Activated naive CD8-positive, alpha-beta T cell treated with anti-CD3 and anti-CD28 coated beads, Interleukin-2, amount 10 ng/mL, durations not matched to agents 7 days and 5 days (primary cell): ENCODE measurements around the gene CYP4F2. TPM values are rescaled to one million over a fixed set of nuclear protein-coding genes. Genes with fewer than 3 reads are reported as not detected.
"Not testable (repeated sequence)": the region's sequence is repeated elsewhere in the genome, so short reads cannot be mapped to it uniquely, and the experiment has no call there.

Experiments
- ATAC-seq: fragments of 150-1000 bp; cut with Tn5 transposase; one replicate; pipeline ENCODE4 v1.10.0; 2021; ENCODE audit warnings: low read depth, moderate library complexity
- POLR2A ChIA-PET: fragments of 350-600 bp; sonication (Branson Sonifier 250); formaldehyde crosslinking; loops from one replicate; lab custom pipeline; 2021; ENCODE audit warnings: antibody characterized with exemption; lab: Charles Lee
- DNase-seq: peaks from one replicate; pipeline ENCODE4 v3.0.0; 2021
- H3K27ac Mint-ChIP-seq: one replicate; pipeline ENCODE4 v1.8.0; 2022; ENCODE audit warnings: mild to moderate bottlenecking, mixed read lengths
- H3K27me3 Mint-ChIP-seq: one replicate; pipeline ENCODE4 v1.8.0; 2022; ENCODE audit warnings: mild to moderate bottlenecking, moderate library complexity, mixed read lengths
- H3K36me3 Mint-ChIP-seq: one replicate; pipeline ENCODE4 v1.8.0; 2021; ENCODE audit warnings: mild to moderate bottlenecking, mixed read lengths
- H3K4me1 Mint-ChIP-seq: one replicate; pipeline ENCODE4 v1.8.0; 2021; ENCODE audit warnings: mixed read lengths
- H3K4me3 Mint-ChIP-seq: one replicate; pipeline ENCODE4 v1.8.0; 2022; ENCODE audit warnings: mild to moderate bottlenecking, moderate library complexity, mixed read lengths
- H3K9me3 Mint-ChIP-seq: one replicate; pipeline ENCODE4 v1.8.0; 2021; ENCODE audit warnings: mixed read lengths
- total RNA-seq, 2 experiments: library from RNA; stranded (reverse); gene quantifications; one replicate each; pipeline ENCODE4 v1.2.3, GENCODE V29; 2021

The CYP4F2 gene
- total RNA-seq, 2 experiments from 2014 or later = 0.33 TPM; not detected in 1

- Mint-ChIP-seq H3K27ac (peak overlapping the region; percentile 100), H3K4me1 (peaks cover 18% of the 10 kb centered on the region), H3K9me3 (no peaks in the 10 kb centered on the region), H3K36me3 (peaks cover 2% of the 10 kb centered on the region), H3K27me3 (peaks cover 3% of the 10 kb centered on the region), H3K4me3 (peak overlapping the region; percentile 97)
- POLR2A ChIA-PET = interaction anchor here (0.6 to 2.3 kb wide), 19 partner anchors 10 to 488 kb away, joined by 3 to 9 read pairs (median 3); partner anchors contain the start of genes FAM32A, KLF2 and TPM4
- peak; percentile 89 for DNase-seq
- ATAC-seq = peak; percentile 93
Measured at GRCh38 chr19:15836330-15837220, 61.3 kb downstream of the CYP4F2 start.

- H3K9me3 Mint-ChIP-seq, H3K27me3 Mint-ChIP-seq, H3K36me3 Mint-ChIP-seq: not testable (repeated sequence)
- POLR2A ChIA-PET = interaction anchor here (1.4 to 1.8 kb wide), 2 partner anchors 22 to 274 kb away, joined by 3 to 5 read pairs; no protein-coding TSS in a partner anchor
- ATAC-seq (peak; percentile 27), DNase-seq (peak; percentile 42)
- H3K4me3 Mint-ChIP-seq = peak overlapping the region; percentile 97
- peaks cover 18% of the 10 kb centered on the region for H3K4me1 Mint-ChIP-seq
- H3K27ac Mint-ChIP-seq = peak overlapping the region; percentile 100
Measured at GRCh38 chr19:15835565-15836329, 62.1 kb downstream of the CYP4F2 start.

- not testable (repeated sequence) for H3K4me3 Mint-ChIP-seq, H3K27me3 Mint-ChIP-seq, H3K9me3 Mint-ChIP-seq, H3K27ac Mint-ChIP-seq, ATAC-seq, H3K36me3 Mint-ChIP-seq, DNase-seq
- peaks cover 18% of the 10 kb centered on the region for H3K4me1 Mint-ChIP-seq
- POLR2A ChIA-PET = interaction anchor here (0.8 kb wide), 1 partner anchor 10 kb away, joined by 3 read pairs; no protein-coding TSS in a partner anchor
Measured at GRCh38 chr19:15834232-15834631, 63.6 kb downstream of the CYP4F2 start.

GRCh38 chr19:15831626-15832025 is 66.2 kb downstream of the CYP4F2 start:
- POLR2A ChIA-PET = no interaction called here
- no peak for DNase-seq
- no peak overlapping the region for H3K4me3 Mint-ChIP-seq
- H3K9me3 Mint-ChIP-seq = no peaks in the 10 kb centered on the region
- H3K27me3 Mint-ChIP-seq = peaks cover 3% of the 10 kb centered on the region
- peaks cover 2% of the 10 kb centered on the region for H3K36me3 Mint-ChIP-seq
- no peak for ATAC-seq
- H3K27ac Mint-ChIP-seq = no peak overlapping the region
- H3K4me1 Mint-ChIP-seq = peaks cover 9% of the 10 kb centered on the region

GRCh38 chr19:15829786-15830185 is 68.1 kb downstream of the CYP4F2 start:
- H3K36me3 Mint-ChIP-seq = no peaks in the 10 kb centered on the region
- no peaks in the 10 kb centered on the region for H3K9me3 Mint-ChIP-seq
- no peaks in the 10 kb centered on the region for H3K4me1 Mint-ChIP-seq
- DNase-seq (no peak), ATAC-seq (no peak)
- H3K4me3 Mint-ChIP-seq = no peak overlapping the region
- H3K27me3 Mint-ChIP-seq = no peaks in the 10 kb centered on the region
- no peak overlapping the region for H3K27ac Mint-ChIP-seq
- POLR2A ChIA-PET = no interaction called here

GRCh38 chr19:15829306-15829698 is 68.6 kb downstream of the CYP4F2 start:
- no peak overlapping the region for H3K4me3 Mint-ChIP-seq
- no peak for DNase-seq
- H3K9me3 Mint-ChIP-seq = no peaks in the 10 kb centered on the region
- H3K4me1 Mint-ChIP-seq = no peaks in the 10 kb centered on the region
- no peak overlapping the region for H3K27ac Mint-ChIP-seq
- ATAC-seq = no peak
- POLR2A ChIA-PET = no interaction called here
- no peaks in the 10 kb centered on the region for H3K36me3 Mint-ChIP-seq
- no peaks in the 10 kb centered on the region for H3K27me3 Mint-ChIP-seq

GRCh38 chr19:15828611-15829305 is 69.1 kb downstream of the CYP4F2 start:
- H3K27ac Mint-ChIP-seq, H3K4me1 Mint-ChIP-seq, ATAC-seq, H3K9me3 Mint-ChIP-seq, H3K4me3 Mint-ChIP-seq, POLR2A ChIA-PET, DNase-seq, H3K27me3 Mint-ChIP-seq, H3K36me3 Mint-ChIP-seq: not testable (repeated sequence)

- no peak overlapping the region for H3K27ac Mint-ChIP-seq
- H3K4me1 Mint-ChIP-seq = no peaks in the 10 kb centered on the region
- H3K9me3 Mint-ChIP-seq = no peaks in the 10 kb centered on the region
Measured at GRCh38 chr19:15828121-15828610, 69.7 kb downstream of the CYP4F2 start.

More at GRCh38 chr19:15828121-15828610, 69.7 kb downstream of the CYP4F2 start:
- no peak for DNase-seq
- no peaks in the 10 kb centered on the region for H3K27me3 Mint-ChIP-seq
- POLR2A ChIA-PET = no interaction called here
- no peak overlapping the region for H3K4me3 Mint-ChIP-seq
- no peak for ATAC-seq
- H3K36me3 Mint-ChIP-seq = no peaks in the 10 kb centered on the region

Other genes starting within 250 kb of the CYP4F2 start
- gene CYP4F12, start 225.0 kb downstream of the CYP4F2 start, total RNA-seq = 1 to 10 TPM; 2.4 to 3.1 TPM
- gene OR10H2, start 170.1 kb downstream of the CYP4F2 start, total RNA-seq = not detected
- not detected for gene OR10H3, start 160.1 kb downstream of the CYP4F2 start, total RNA-seq
- gene OR10H5, start 110.4 kb downstream of the CYP4F2 start, total RNA-seq = not detected
- gene OR10H1, start 82.4 kb downstream of the CYP4F2 start, total RNA-seq = not detected
- gene CYP4F11, start 36.5 kb upstream of the CYP4F2 start, total RNA-seq = not detected
- gene OR10H4, start 50.9 kb upstream of the CYP4F2 start, total RNA-seq = not detected
- gene TPM4, start 178.4 kb upstream of the CYP4F2 start, total RNA-seq = 100 to 1,000 TPM; 278 to 282 TPM
- gene RAB8A, start 213.8 kb upstream of the CYP4F2 start, total RNA-seq = 100 to 1,000 TPM; 133 to 153 TPM
- gene HSH2D, start 245.6 kb upstream of the CYP4F2 start, total RNA-seq = 10 to 100 TPM; 72.5 to 80.6 TPM